ENCODE measurements around the gene HACD4. TPM values are rescaled to one million over a fixed set of nuclear protein-coding genes. Genes with fewer than 3 reads are reported as not detected.

The HACD4 gene
- total RNA-seq, 1 donor, result 22.0 TPM

- TF ChIP-seq, protein P1, sequence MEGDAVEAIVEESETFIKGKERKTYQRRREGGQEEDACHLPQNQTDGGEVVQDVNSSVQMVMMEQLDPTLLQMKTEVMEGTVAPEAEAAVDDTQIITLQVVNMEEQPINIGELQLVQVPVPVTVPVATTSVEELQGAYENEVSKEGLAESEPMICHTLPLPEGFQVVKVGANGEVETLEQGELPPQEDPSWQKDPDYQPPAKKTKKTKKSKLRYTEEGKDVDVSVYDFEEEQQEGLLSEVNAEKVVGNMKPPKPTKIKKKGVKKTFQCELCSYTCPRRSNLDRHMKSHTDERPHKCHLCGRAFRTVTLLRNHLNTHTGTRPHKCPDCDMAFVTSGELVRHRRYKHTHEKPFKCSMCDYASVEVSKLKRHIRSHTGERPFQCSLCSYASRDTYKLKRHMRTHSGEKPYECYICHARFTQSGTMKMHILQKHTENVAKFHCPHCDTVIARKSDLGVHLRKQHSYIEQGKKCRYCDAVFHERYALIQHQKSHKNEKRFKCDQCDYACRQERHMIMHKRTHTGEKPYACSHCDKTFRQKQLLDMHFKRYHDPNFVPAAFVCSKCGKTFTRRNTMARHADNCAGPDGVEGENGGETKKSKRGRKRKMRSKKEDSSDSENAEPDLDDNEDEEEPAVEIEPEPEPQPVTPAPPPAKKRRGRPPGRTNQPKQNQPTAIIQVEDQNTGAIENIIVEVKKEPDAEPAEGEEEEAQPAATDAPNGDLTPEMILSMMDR (IDR thresholded peaks at IDR 0.05; ENCODE audit: insufficient read depth, low read depth, low read length), result no peak
- DNase-seq (ENCODE audit: low read depth), result no peak
- no peak overlapping the region for H3K4me3 ChIP-seq (ENCODE audit: low read depth, low read length)
These were observed 7.6 kb downstream of the HACD4 start for GRCh38 chr9:21023861-21024260.

GRCh38 chr9:21018177-21018576 lies 13.3 kb downstream of the HACD4 start:
- TF ChIP-seq, protein P1 (IDR thresholded peaks at IDR 0.05; ENCODE audit: insufficient read depth, low read depth, low read length), result no peak
- DNase-seq (ENCODE audit: low read depth), result no peak
- no peak overlapping the region for H3K4me3 ChIP-seq (ENCODE audit: low read depth, low read length)

DNA sequence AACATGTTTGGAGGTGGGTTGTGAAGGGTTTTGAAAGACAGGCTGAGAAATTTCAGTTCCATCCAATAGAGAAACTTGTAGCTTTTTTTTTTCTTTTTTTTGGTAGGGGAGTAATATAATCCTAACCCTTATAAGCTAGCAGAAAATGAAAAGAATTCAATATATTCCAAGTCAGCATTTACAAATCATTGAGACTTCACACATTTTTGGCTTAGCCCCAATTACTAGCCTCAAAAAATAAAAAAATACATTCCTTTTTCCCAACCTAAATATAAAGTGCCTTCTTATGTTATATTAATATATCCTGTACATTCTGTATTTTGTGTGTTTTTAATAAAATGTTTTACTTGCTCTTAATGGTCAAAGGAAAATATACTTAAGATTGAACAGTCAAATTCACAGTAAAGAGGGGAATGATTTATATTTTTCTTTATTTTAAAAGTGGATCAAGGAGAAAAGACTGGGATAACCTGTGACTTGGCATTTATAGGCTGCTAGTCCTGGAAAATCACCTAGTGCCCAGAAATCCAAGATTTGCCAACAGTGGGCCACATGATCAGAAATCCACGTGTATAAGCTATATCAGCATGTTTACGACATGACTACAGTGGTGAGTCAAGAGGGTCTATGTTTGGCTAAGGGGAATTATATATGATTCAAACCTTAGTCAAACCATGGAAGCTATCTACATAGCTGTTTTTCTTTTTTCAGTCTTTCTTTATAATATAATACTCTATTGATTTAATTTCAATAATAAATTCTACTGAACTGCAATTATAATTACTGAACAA lies 14.5 kb downstream of the HACD4 start:
- peak; percentile 47 for DNase-seq (ENCODE audit: low read depth)

GRCh38 chr9:21015995-21016394 lies 15.4 kb downstream of the HACD4 start:
- TF ChIP-seq, protein P1 (IDR thresholded peaks at IDR 0.05; ENCODE audit: insufficient read depth, low read depth, low read length), result no peak
- H3K4me3 ChIP-seq (ENCODE audit: low read depth, low read length), result no peak overlapping the region
- DNase-seq (ENCODE audit: low read depth), result no peak

More for the DNA sequence above, 14.5 kb downstream of the HACD4 start:
- no peak overlapping the region for H3K4me3 ChIP-seq (ENCODE audit: low read depth, low read length)
- TF ChIP-seq, protein P1 (IDR thresholded peaks at IDR 0.05; ENCODE audit: insufficient read depth, low read depth, low read length), result no peak

DNA sequence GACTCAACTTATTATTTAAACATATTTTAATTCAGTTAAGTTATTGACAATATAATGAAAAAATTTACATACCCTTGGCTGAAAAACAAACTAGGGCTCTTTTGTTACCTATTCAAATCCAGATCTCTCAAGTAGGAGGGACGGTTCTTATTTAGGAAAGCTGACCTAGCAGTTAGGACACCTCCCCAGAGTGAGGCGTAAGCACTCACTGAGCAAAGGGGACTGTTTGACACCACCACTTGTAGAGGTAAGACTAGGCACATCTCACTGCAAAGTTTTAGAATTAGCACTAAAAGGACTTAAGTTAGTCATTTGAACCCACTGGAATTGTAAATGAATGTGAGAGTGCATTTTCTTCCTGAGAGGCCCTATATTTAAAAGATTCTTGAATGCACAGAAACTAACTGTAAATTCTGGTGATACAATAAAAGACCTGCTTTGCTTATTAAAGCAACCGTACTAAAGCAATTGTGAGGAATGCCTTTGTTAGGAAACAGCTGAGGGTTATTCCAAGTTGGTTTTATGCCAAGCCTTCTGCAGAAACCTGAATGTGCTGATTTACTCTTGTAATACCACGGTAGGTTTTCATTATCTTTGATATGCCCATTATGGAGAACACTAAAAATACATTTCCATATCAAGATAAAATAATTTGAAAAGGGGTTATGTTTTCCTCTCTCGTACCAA lies 16.2 kb downstream of the HACD4 start:
- no peak overlapping the region for H3K4me3 ChIP-seq (ENCODE audit: low read depth, low read length)
- no peak for DNase-seq (ENCODE audit: low read depth)
- TF ChIP-seq, protein P1 (IDR thresholded peaks at IDR 0.05; ENCODE audit: insufficient read depth, low read depth, low read length), result no peak

DNA sequence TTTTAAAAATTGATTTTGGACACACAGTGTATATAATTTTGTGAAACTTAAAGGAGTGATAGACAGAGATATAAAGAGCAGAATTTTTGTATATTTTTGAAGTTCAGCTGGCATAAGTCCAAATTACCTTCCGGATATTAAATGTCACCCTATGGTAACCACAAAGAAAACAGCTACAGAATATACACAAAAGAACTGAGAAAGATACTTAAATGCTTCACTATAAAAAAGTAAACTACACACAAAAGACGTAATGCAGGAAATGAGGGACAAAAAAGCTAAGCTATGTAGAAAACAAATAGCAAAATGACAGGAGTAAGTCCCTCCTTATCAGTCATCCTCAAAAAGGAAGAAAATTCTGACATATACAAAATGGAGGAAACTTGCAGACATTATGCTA lies 29.4 kb downstream of the HACD4 start:
- H3K4me3 ChIP-seq (ENCODE audit: low read depth, low read length), result no peak overlapping the region
- TF ChIP-seq, protein P1 (IDR thresholded peaks at IDR 0.05; ENCODE audit: insufficient read depth, low read depth, low read length), result no peak
- no peak for DNase-seq (ENCODE audit: low read depth)
